A549 (cell line): ENCODE measurements around the gene EFCAB14. TPM values are rescaled to one million over a fixed set of nuclear protein-coding genes. Genes with fewer than 3 reads are reported as not detected.

Experiments
- ATAC-seq, 2 experiments: fragments of 200-7000 bp in 1 of 2; fragments of >200 bp in 1 of 2; cut with Nextera tagmentation in 1 of 2; cut with Tn5 transposase in 1 of 2; 3 replicates each; pipeline versions ENCODE4 v1.8.0 to v1.9.1; 2018 to 2020; ENCODE audit warnings: mild to moderate bottlenecking in 1 of 2, moderate library complexity in 1 of 2
- CTCF ChIA-PET: fragments of 300-600 bp; sonication (Branson Sonifier 250); formaldehyde crosslinking; extraction: SDS; loops from one replicate; lab custom pipeline; 2021; ENCODE audit warnings: antibody characterized with exemption, inconsistent platforms; lab: Yijun Ruan, JAX
- POLR2A ChIA-PET: fragments of 350-600 bp; formaldehyde crosslinking; extraction: SDS; loops from one replicate; lab custom pipeline; 2021; ENCODE audit warnings: antibody characterized with exemption, inconsistent platforms; lab: Yijun Ruan, JAX
- DNase-seq, 2 experiments: peaks; one replicate each; pipeline versions ENCODE4 v3.0.0 to v3.0.0-alpha.2; 2011 to 2016; ENCODE audit warnings: low read depth in 1 of 2, low spot score in 1 of 2
- FAIRE-seq: peaks from 2 replicates; lab custom pipeline; 2011; peaks lifted over from hg19 to GRCh38; lab: Jason Lieb, UNC
- H3K27ac ChIP-seq, 2 experiments: fragments of >200 bp; sonication (Bioruptor Twin); formaldehyde crosslinking; 3 replicates each; pipeline ENCODE4 v1.5.1; 2016 to 2017
- H3K4me1 ChIP-seq: fragments of >200 bp; sonication (Bioruptor Twin); formaldehyde crosslinking; 3 replicates; pipeline ENCODE4 v1.6.1; 2016
- H3K4me2 ChIP-seq: fragments of >200 bp; sonication (Bioruptor Twin); formaldehyde crosslinking; 3 replicates; pipeline ENCODE4 v1.6.1; 2016
- H3K4me3 ChIP-seq: fragments of >200 bp; sonication (Bioruptor Twin); formaldehyde crosslinking; 3 replicates; pipeline ENCODE4 v1.5.1; 2016
- H3K9me3 ChIP-seq: fragments of >200 bp; sonication (Bioruptor Twin); formaldehyde crosslinking; 3 replicates; pipeline ENCODE4 v1.6.1; 2016
- BCL3 ChIP-seq: fragments of >200 bp; sonication (Bioruptor Twin); formaldehyde crosslinking; IDR thresholded peaks from 3 replicates; pipeline ENCODE4 v1.6.1; 2016
- CBX8 ChIP-seq: fragments of 200-600 bp; sonication (generic); IDR thresholded peaks from 2 replicates; pipeline ENCODE4 v1.6.1; 2016
- CEBPB ChIP-seq, 2 experiments: fragments of >200 bp in 1 of 2; sonication (Bioruptor Twin) in 1 of 2; formaldehyde crosslinking in 1 of 2; IDR thresholded peaks; 2 replicates each; pipeline ENCODE4 v1.6.1; 2012 to 2016
- E2F6 ChIP-seq: IDR thresholded peaks from 2 replicates; pipeline ENCODE4 v1.6.1; 2012; ENCODE audit warnings: low read depth, borderline replicate concordance
- EHF ChIP-seq: fragments of 250-450 bp; sonication (Bioruptor Pico); IDR thresholded peaks from 2 replicates; pipeline ENCODE4 v1.5.0; 2020; ENCODE audit warnings: mild to moderate bottlenecking
- EHMT2 ChIP-seq: fragments of 200-600 bp; sonication (generic); IDR thresholded peaks from 2 replicates; pipeline ENCODE4 v1.6.1; 2016; ENCODE audit warnings: antibody characterized with exemption, low read depth, mild to moderate bottlenecking, moderate library complexity
- EP300 ChIP-seq, 2 experiments: fragments of >200 bp; sonication (Bioruptor Twin); formaldehyde crosslinking; IDR thresholded peaks; 2 replicates in 1 of 2; 3 replicates in 1 of 2; pipeline ENCODE4 v1.6.1; 2016 to 2017
- GATA3 ChIP-seq: IDR thresholded peaks from 2 replicates; pipeline ENCODE4 v1.6.1; 2012; ENCODE audit warnings: borderline replicate concordance
- HOXA7 ChIP-seq: fragments of 250-450 bp; sonication (Bioruptor Pico); IDR thresholded peaks from 2 replicates; pipeline ENCODE4 v1.5.0; 2020; ENCODE audit warnings: mild to moderate bottlenecking, moderate library complexity
- HOXB5 ChIP-seq: fragments of 250-450 bp; sonication (Bioruptor Pico); IDR thresholded peaks from 2 replicates; pipeline ENCODE4 v1.5.0; 2020; ENCODE audit warnings: mild to moderate bottlenecking, moderate library complexity
- JUN ChIP-seq, 2 experiments: fragments of >200 bp; sonication (Bioruptor Twin); formaldehyde crosslinking; IDR thresholded peaks; 2 replicates in 1 of 2; 3 replicates in 1 of 2; pipeline ENCODE4 v1.6.1; 2016 to 2017
- JUNB ChIP-seq: fragments of >200 bp; sonication (Bioruptor Twin); formaldehyde crosslinking; IDR thresholded peaks from 2 replicates; pipeline ENCODE4 v1.6.1; 2016
- MAX ChIP-seq: IDR thresholded peaks from 2 replicates; pipeline ENCODE4 v1.6.1; 2012
- MAZ ChIP-seq: fragments of 150-350 bp; IDR thresholded peaks from 2 replicates; pipeline ENCODE4 v1.6.1; 2014; ENCODE audit warnings: antibody characterized with exemption, low read depth, low read length, borderline replicate concordance
- PHF8 ChIP-seq: fragments of 200-600 bp; sonication (generic); IDR thresholded peaks from 2 replicates; pipeline ENCODE4 v1.6.1; 2016; ENCODE audit warnings: low read depth, mild to moderate bottlenecking, antibody characterized with exemption, moderate library complexity, borderline replicate concordance
- POLR2AphosphoS2 ChIP-seq: conservative IDR thresholded peaks from 2 replicates; pipeline ENCODE4 v1.6.1; 2012; ENCODE audit warnings: low read length, improper control_type of control experiment, inconsistent platforms
- RARB ChIP-seq: fragments of 250-450 bp; sonication (Bioruptor Pico); IDR thresholded peaks from 2 replicates; pipeline ENCODE4 v1.8.0; 2021; ENCODE audit warnings: mild to moderate bottlenecking, moderate library complexity
- RCOR1 ChIP-seq: fragments of 150-350 bp; IDR thresholded peaks from 2 replicates; pipeline ENCODE4 v1.6.1; 2014; ENCODE audit warnings: antibody characterized with exemption, low read length, low read depth
- RFX5 ChIP-seq: fragments of 450-650 bp; IDR thresholded peaks from 2 replicates; pipeline ENCODE4 v1.7.1; 2014; ENCODE audit warnings: antibody characterized with exemption, mild to moderate bottlenecking, moderate library complexity
- RNF2 ChIP-seq: fragments of 200-600 bp; sonication (generic); IDR thresholded peaks from 2 replicates; pipeline ENCODE4 v1.6.1; 2016; ENCODE audit warnings: low read depth, mild to moderate bottlenecking, antibody characterized with exemption, moderate library complexity, borderline replicate concordance
- SREBF2 ChIP-seq: fragments of 450-650 bp; IDR thresholded peaks from 2 replicates; pipeline ENCODE4 v1.6.1; 2014; ENCODE audit warnings: mild to moderate bottlenecking, moderate library complexity
- ZC3H11A ChIP-seq: fragments of 450-650 bp; IDR thresholded peaks from 2 replicates; pipeline ENCODE4 v1.6.1; 2014; ENCODE audit warnings: antibody characterized with exemption, mild to moderate bottlenecking
- ZNF302 ChIP-seq: fragments of 250-450 bp; sonication (Bioruptor Pico); IDR thresholded peaks from 2 replicates; pipeline ENCODE4 v1.9.0; 2021; ENCODE audit warnings: inconsistent platforms, mild to moderate bottlenecking, moderate library complexity
- WGBS: methylation state at CpG from one replicate; pipeline ENCODE4 v1.1.6; 2017; ENCODE audit errors: missing lambda C conversion rate; 5-methylcytosine and 5-hydroxymethylcytosine counted together
- polyA plus RNA-seq, 4 experiments: library from polyadenylated mRNA; depleted of rRNA in 3 of 4; stranded (reverse); fragments of >200 nt; fragmentation: RNase III in 1 of 4; extraction: RNeasy Plus Mini Kit Qiagen cat#74134 plus additional on column Dnase treatment in 1 of 4; gene quantifications; 2 replicates in 3 of 4; 3 replicates in 1 of 4; pipeline ENCODE4 v1.2.3, GENCODE V29; 2011 to 2017
- TF ChIP-seq, protein P1 (sequence below): fragments of 250-450 bp; sonication (Bioruptor Pico); IDR thresholded peaks from 2 replicates; pipeline ENCODE4 v1.5.0; 2020; ENCODE audit warnings: low read depth, mild to moderate bottlenecking, moderate library complexity
- TF ChIP-seq, protein P2 (sequence below): fragments of 250-450 bp; sonication (Bioruptor Pico); IDR thresholded peaks from 2 replicates; pipeline ENCODE4 v1.5.0; 2021; ENCODE audit warnings: mild to moderate bottlenecking, moderate library complexity, borderline replicate concordance

The EFCAB14 gene
- polyA plus RNA-seq, 2 of the 4 experiments (the other 2 are of a cell fraction): 18.0 to 41.4 TPM

- H3K4me3 ChIP-seq: no peak overlapping the region
- H3K4me2 ChIP-seq: no peak overlapping the region
- 87% methylated on average over 4 of the region's 4 CpGs for WGBS
- no peak overlapping the region for H3K27ac ChIP-seq
- H3K4me1 ChIP-seq: peaks cover 22% of the 10 kb centered on the region
- H3K9me3 ChIP-seq: peaks cover 9% of the 10 kb centered on the region
- FAIRE-seq (no peak), DNase-seq (no peak), ATAC-seq (no peak)
- no peak for TF ChIP-seq ZNF302 (CRISPR knock-in tag)
- no peak for TF ChIP-seq E2F6
- TF ChIP-seq GATA3: no peak
- no peak for TF ChIP-seq RCOR1
- no peak for TF ChIP-seq EHF (CRISPR knock-in tag)
- no peak for TF ChIP-seq ZC3H11A
- TF ChIP-seq CEBPB (IDR thresholded peaks at IDR 0.05): no peak
- no peak for TF ChIP-seq CBX8
- TF ChIP-seq, protein P1, sequence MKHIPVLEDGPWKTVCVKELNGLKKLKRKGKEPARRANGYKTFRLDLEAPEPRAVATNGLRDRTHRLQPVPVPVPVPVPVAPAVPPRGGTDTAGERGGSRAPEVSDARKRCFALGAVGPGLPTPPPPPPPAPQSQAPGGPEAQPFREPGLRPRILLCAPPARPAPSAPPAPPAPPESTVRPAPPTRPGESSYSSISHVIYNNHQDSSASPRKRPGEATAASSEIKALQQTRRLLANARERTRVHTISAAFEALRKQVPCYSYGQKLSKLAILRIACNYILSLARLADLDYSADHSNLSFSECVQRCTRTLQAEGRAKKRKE (CRISPR knock-in tag): no peak
- ChIA-PET POLR2A (no interaction called here), CTCF (no interaction called here)
Measured at GRCh38 chr1:46645815-46646214, 73.1 kb downstream of the EFCAB14 start.

GRCh38 chr1:46643368-46643775 is 75.5 kb downstream of the EFCAB14 start:
- ATAC-seq: peak; percentile 78 to 98
- DNase-seq: peak in 1 of 2 experiments; percentile 70
- TF ChIP-seq MAX: 0 out of 2 replicates have a peak, but pooled peaks have one; percentile 15
- TF ChIP-seq JUNB: 0 out of 2 replicates have a peak, but pooled peaks have one; percentile 19
- TF ChIP-seq GATA3: peak; percentile 19; the same call in 1 of the 2 replicates
- TF ChIP-seq, protein P2, sequence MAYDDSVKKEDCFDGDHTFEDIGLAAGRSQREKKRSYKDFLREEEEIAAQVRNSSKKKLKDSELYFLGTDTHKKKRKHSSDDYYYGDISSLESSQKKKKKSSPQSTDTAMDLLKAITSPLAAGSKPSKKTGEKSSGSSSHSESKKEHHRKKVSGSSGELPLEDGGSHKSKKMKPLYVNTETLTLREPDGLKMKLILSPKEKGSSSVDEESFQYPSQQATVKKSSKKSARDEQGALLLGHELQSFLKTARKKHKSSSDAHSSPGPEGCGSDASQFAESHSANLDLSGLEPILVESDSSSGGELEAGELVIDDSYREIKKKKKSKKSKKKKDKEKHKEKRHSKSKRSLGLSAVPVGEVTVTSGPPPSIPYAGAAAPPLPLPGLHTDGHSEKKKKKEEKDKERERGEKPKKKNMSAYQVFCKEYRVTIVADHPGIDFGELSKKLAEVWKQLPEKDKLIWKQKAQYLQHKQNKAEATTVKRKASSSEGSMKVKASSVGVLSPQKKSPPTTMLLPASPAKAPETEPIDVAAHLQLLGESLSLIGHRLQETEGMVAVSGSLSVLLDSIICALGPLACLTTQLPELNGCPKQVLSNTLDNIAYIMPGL (CRISPR knock-in tag): no peak
- peak; percentile 73; the same call in 1 of the 2 replicates for TF ChIP-seq EHMT2
- no peak for TF ChIP-seq RNF2
- no peak for TF ChIP-seq E2F6
- no peak for TF ChIP-seq CBX8
- TF ChIP-seq EP300 (IDR thresholded peaks at IDR 0.05): no peak
- 0 out of 2 replicates have a peak, but pooled peaks have one; percentile 57 for TF ChIP-seq HOXB5 (CRISPR knock-in tag)
- CTCF ChIA-PET: interaction anchor here (0.8 kb wide), 1 partner anchor 9 kb away, joined by 3 read pairs; no protein-coding TSS in a partner anchor
- H3K4me3 ChIP-seq: no peak overlapping the region
- POLR2A ChIA-PET: interaction anchor here (1.1 kb wide), 1 partner anchor 39 kb away, joined by 4 read pairs; the partner anchor contains the start of gene MKNK1
- H3K4me1 ChIP-seq: peaks cover 38% of the 10 kb centered on the region
- peak overlapping the region; percentile 53 to 70; a peak in 5 of 6 replicates for H3K27ac ChIP-seq
- no peaks in the 10 kb centered on the region for H3K9me3 ChIP-seq
- H3K4me2 ChIP-seq: peak overlapping the region; percentile 67
- peak; percentile 86 for FAIRE-seq

- peaks cover 38% of the 10 kb centered on the region for H3K4me1 ChIP-seq
- peak overlapping the region; percentile 67; the same call in 2 of the 3 replicates for H3K4me2 ChIP-seq
- POLR2A ChIA-PET: no interaction called here
- FAIRE-seq: no peak
- no peak for ATAC-seq
- DNase-seq: no peak
- no peaks in the 10 kb centered on the region for H3K9me3 ChIP-seq
- H3K27ac ChIP-seq: peak overlapping the region in 1 of 2 experiments; percentile 53; a peak in 1 of 6 replicates
- CTCF ChIA-PET: interaction anchor here (0.9 to 1.5 kb wide), 2 partner anchors 11 to 83 kb away, joined by 3 read pairs; no protein-coding TSS in a partner anchor
- TF ChIP-seq HOXA7 (CRISPR knock-in tag) (no peak), RCOR1 (no peak), SREBF2 (no peak), BCL3 (no peak), JUN (IDR thresholded peaks at IDR 0.05) (no peak), RARB (CRISPR knock-in tag) (no peak), POLR2AphosphoS2 (no peak), MAZ (no peak), ZNF302 (CRISPR knock-in tag) (no peak), PHF8 (no peak), RFX5 (no peak), CBX8 (no peak)
- no peak overlapping the region for H3K4me3 ChIP-seq
Measured at GRCh38 chr1:46642115-46642680, 76.7 kb downstream of the EFCAB14 start.
